ENCODE results near the gene PDE10A.

PDE10A gene

DNA sequence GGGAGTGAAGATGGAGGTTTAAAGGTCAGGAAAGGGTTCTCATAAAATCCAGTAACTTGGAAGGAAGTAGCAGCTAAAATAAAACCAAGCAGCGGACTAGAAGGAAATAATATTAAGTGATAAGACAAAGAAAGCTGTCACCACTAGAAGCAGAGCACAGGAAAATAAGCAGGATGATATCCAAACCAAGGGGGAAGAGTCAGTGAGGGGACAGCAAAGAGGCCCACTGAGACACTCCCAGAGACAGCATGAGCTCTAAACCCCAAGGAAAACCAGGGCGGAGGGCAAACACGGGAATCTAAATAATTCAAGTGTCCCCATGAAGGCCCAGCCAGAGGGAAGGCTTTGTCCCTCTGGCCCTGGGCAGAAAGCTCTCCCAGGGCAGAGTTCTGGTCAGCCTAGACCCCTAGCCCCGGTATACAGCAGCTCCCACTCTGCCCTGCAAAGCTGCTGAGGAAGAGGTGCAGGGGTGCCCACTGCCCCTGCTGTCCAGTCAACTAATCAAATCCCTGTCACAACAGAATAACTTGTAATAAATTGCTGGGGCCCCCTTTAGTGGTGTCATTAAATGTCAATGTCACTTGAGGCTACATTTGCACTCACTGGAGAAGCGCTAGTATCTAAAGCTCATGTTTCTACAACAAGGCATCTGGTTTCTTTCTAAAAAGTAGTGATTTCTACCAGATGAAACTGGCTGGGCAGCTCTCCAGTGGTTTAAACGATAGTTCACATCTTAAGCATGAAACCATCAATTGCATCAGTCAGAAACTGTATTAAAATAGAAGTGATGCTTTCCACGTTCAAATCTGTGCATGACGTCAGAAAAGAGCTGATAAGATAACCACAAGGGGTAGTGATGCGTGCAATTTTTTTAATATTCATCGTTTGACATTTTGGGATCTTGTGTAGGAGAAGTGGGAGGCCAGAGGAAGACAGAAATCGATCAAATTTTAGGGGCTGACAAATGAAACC is 13.6 kb downstream of the PDE10A start:
- Histone ChIP-seq H3K4me3 (ENCODE audit: low read length) (no peak overlapping the region), H3K36me3 (ENCODE audit: insufficient read depth, low read depth, low read length) (no peaks in the 10 kb centered on the region), H3K9ac (ENCODE audit: low read depth, low read length) (no peak overlapping the region), H3K9me3 (ENCODE audit: insufficient read depth, low read depth, low read length) (no peaks in the 10 kb centered on the region), H3K4me1 (ENCODE audit: insufficient read depth, low read length) (no peaks in the 10 kb centered on the region), H3K27me3 (ENCODE audit: insufficient read depth, low read length) (no peaks in the 10 kb centered on the region), H3K27ac (ENCODE audit: low read length) (no peak overlapping the region)

DNA sequence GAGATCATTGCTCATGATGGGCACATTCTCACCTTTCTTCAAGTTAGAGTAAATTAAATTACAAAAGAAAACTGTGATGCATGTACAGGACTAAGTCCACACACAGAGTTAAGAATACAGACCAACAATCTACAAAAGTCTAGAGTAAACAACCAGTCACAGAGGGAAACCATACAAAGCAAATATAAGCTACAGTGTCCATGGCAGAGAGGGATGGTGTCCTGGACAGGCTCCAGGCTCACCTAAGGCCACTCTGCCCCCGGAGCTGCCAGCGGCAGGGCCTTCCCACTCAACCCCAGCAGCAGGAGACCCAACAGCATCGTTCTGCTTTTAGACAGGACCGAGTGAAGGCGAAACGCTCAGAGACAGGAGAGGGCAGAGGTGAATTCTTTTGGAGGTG is 16.0 kb downstream of the PDE10A start:
- H3K4me1 ChIP-seq (ENCODE audit: insufficient read depth, low read length): no peaks in the 10 kb centered on the region
- H3K4me3 ChIP-seq (ENCODE audit: low read length): no peak overlapping the region
- no peaks in the 10 kb centered on the region for H3K9me3 ChIP-seq (ENCODE audit: insufficient read depth, low read depth, low read length)
- H3K9ac ChIP-seq (ENCODE audit: low read depth, low read length): no peak overlapping the region
- no peak overlapping the region for H3K27ac ChIP-seq (ENCODE audit: low read length)
- H3K27me3 ChIP-seq (ENCODE audit: insufficient read depth, low read length): no peaks in the 10 kb centered on the region
- no peaks in the 10 kb centered on the region for H3K36me3 ChIP-seq (ENCODE audit: insufficient read depth, low read depth, low read length)

DNA sequence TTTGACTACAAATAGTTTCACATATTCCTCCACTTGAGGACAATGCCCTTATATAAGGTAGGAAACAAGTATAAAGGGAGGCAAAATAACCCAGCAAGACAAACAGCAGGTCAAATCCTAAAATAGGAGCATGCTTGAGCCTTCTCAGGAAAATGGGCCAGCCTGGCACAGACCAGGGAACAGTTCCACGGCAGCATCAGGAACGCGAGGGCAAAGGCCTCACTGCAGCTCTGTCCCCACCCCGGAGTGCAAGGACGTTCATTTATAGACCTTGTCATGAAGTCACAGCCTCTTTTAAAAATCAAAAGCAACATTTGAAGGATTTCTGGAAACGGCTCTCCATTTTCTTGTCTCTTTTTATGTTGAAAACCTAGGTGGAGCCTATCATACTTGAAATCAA is 17.1 kb downstream of the PDE10A start:
- H3K36me3 ChIP-seq (ENCODE audit: insufficient read depth, low read depth, low read length): no peaks in the 10 kb centered on the region
- no peak overlapping the region for H3K9ac ChIP-seq (ENCODE audit: low read depth, low read length)
- H3K4me3 ChIP-seq (ENCODE audit: low read length): no peak overlapping the region
- no peaks in the 10 kb centered on the region for H3K9me3 ChIP-seq (ENCODE audit: insufficient read depth, low read depth, low read length)
- no peaks in the 10 kb centered on the region for H3K27me3 ChIP-seq (ENCODE audit: insufficient read depth, low read length)
- H3K4me1 ChIP-seq (ENCODE audit: insufficient read depth, low read length): no peaks in the 10 kb centered on the region
- no peak overlapping the region for H3K27ac ChIP-seq (ENCODE audit: low read length)

DNA sequence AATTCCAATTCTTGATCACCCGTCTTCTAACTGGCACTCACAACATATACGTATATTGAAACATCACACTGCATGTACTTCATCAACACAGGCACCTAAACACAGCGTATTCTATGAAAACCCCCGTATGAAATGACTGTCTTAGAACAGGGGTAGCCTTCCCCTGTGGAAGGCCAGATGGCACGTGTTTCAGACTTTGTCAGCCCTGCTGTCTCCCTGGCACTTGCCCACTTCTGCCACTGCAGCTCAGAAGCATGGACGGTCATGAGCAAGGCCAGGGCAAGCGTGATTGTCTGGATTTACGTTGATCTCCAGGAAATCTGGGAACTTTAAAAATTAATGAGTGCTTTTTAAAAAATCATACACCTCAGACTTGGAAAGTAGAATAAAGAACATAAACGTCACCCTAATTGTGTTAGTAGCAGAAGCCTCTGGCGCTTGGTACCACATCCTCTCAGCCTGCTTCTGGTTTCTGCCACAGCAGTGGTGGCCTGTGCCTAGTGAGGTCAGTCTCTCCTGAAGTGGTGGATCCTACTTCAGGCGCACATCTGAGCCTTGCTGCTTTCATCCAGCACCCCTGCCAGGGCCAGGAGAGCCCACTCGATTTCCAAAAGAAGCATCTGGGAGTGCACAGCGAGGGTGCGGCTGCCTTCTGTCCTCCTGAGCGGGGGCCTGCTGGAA is 18.3 kb downstream of the PDE10A start:
- Histone ChIP-seq H3K27me3 (ENCODE audit: insufficient read depth, low read length) (no peaks in the 10 kb centered on the region), H3K4me1 (ENCODE audit: insufficient read depth, low read length) (no peaks in the 10 kb centered on the region), H3K36me3 (ENCODE audit: insufficient read depth, low read depth, low read length) (no peaks in the 10 kb centered on the region), H3K9me3 (ENCODE audit: insufficient read depth, low read depth, low read length) (no peaks in the 10 kb centered on the region), H3K4me3 (ENCODE audit: low read length) (no peak overlapping the region), H3K9ac (ENCODE audit: low read depth, low read length) (no peak overlapping the region), H3K27ac (ENCODE audit: low read length) (no peak overlapping the region)

DNA sequence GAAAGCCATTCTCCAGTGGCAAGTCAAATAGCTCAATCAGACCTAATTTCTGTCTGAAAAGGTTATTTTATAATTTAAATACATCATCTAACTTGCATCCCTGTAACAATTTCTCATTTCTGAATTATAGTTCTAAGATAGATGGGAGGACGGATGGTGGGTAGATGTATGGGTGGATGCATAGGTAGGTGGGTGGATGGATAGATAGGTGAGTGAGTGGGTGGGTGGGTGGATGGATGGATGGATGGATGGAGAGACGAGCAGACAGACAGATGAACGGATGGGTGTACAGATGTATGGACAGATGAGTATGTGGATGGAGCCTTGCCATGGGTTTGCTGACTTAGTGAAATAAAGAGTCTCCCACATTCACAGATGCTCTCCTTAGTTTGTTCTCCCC is 20.0 kb downstream of the PDE10A start:
- H3K4me1 ChIP-seq (ENCODE audit: insufficient read depth, low read length): peaks cover 8% of the 10 kb centered on the region; the same call in 1 of the 2 replicates
- H3K27ac ChIP-seq (ENCODE audit: low read length): no peak overlapping the region
- no peak overlapping the region for H3K4me3 ChIP-seq (ENCODE audit: low read length)
- no peaks in the 10 kb centered on the region for H3K27me3 ChIP-seq (ENCODE audit: insufficient read depth, low read length)
- no peaks in the 10 kb centered on the region for H3K36me3 ChIP-seq (ENCODE audit: insufficient read depth, low read depth, low read length)
- no peak overlapping the region for H3K9ac ChIP-seq (ENCODE audit: low read depth, low read length)
- no peaks in the 10 kb centered on the region for H3K9me3 ChIP-seq (ENCODE audit: insufficient read depth, low read depth, low read length)

DNA sequence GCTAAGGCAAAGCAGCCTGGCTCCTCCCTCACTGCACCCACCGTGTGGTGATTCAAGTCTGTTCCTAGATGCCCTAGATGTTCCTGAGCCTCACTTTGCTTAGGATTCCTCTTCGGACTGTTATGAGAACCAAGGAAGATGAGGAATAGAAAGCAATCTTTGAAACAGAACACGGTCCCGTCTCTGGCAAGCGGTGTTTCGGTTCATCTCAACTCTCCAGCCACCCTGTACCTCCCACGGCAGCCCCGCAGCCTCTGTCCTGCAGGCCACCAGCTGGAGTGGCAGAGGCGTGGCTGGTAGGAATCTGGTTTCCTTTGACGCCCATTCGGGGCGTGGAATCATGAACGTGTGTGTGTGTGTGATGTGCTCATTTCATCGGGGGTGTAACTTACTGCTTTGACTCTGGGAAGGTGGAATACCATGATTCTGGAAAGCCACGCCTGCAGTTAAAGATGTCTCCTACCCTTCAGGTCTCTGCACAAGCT is 21.3 kb downstream of the PDE10A start:
- Histone ChIP-seq H3K4me1 (ENCODE audit: insufficient read depth, low read length) (peaks cover 21% of the 10 kb centered on the region), H3K27me3 (ENCODE audit: insufficient read depth, low read length) (no peaks in the 10 kb centered on the region), H3K4me3 (ENCODE audit: low read length) (no peak overlapping the region), H3K27ac (ENCODE audit: low read length) (no peak overlapping the region), H3K9ac (ENCODE audit: low read depth, low read length) (no peak overlapping the region), H3K9me3 (ENCODE audit: insufficient read depth, low read depth, low read length) (no peaks in the 10 kb centered on the region), H3K36me3 (ENCODE audit: insufficient read depth, low read depth, low read length) (no peaks in the 10 kb centered on the region)

DNA sequence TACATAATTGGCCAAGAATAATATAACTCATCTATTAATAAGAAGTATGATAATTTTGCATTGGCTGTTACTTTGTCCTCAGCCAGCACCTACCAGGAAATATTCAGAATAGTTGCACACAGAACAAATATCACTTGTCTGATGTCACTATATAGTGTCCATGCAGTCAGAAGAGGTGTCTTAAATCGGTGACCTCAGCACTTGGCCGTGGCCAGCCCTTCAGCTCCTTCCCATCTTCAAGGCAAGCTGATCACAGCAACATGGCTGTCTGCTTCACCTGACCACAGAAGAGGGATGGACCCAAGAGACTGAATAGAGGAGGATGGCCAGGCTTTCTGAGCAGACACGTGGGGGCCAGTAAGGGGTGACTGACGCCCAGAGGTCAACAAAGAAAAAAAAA is 22.2 kb downstream of the PDE10A start:
- H3K9ac ChIP-seq (ENCODE audit: low read depth, low read length): no peak overlapping the region
- H3K36me3 ChIP-seq (ENCODE audit: insufficient read depth, low read depth, low read length): no peaks in the 10 kb centered on the region
- no peak overlapping the region for H3K27ac ChIP-seq (ENCODE audit: low read length)
- no peak overlapping the region for H3K4me3 ChIP-seq (ENCODE audit: low read length)
- H3K4me1 ChIP-seq (ENCODE audit: insufficient read depth, low read length): peaks cover 30% of the 10 kb centered on the region
- H3K27me3 ChIP-seq (ENCODE audit: insufficient read depth, low read length): no peaks in the 10 kb centered on the region
- H3K9me3 ChIP-seq (ENCODE audit: insufficient read depth, low read depth, low read length): no peaks in the 10 kb centered on the region

DNA sequence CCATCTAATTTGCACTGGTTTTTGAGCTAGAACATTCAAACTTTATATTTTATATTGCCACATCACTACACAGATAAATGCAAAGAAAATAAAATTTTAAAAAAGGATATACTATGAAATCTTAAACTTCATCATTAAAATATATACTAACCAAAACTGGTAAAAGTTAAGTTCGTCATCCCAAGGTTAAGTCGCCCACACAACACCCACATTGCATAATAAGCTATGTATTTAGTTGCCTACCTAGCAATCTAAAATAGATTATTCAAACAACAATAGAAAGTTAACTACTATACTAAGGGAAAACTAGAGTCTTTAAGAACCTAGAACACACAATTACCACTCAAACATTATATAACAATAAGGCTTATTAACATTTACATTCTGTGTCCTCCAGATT is 24.5 kb downstream of the PDE10A start:
- no peaks in the 10 kb centered on the region for H3K36me3 ChIP-seq (ENCODE audit: insufficient read depth, low read depth, low read length)
- H3K9ac ChIP-seq (ENCODE audit: low read depth, low read length): no peak overlapping the region
- no peak overlapping the region for H3K4me3 ChIP-seq (ENCODE audit: low read length)
- H3K4me1 ChIP-seq (ENCODE audit: insufficient read depth, low read length): peaks cover 32% of the 10 kb centered on the region
- H3K9me3 ChIP-seq (ENCODE audit: insufficient read depth, low read depth, low read length): no peaks in the 10 kb centered on the region
- no peak overlapping the region for H3K27ac ChIP-seq (ENCODE audit: low read length)
- H3K27me3 ChIP-seq (ENCODE audit: insufficient read depth, low read length): no peaks in the 10 kb centered on the region

DNA sequence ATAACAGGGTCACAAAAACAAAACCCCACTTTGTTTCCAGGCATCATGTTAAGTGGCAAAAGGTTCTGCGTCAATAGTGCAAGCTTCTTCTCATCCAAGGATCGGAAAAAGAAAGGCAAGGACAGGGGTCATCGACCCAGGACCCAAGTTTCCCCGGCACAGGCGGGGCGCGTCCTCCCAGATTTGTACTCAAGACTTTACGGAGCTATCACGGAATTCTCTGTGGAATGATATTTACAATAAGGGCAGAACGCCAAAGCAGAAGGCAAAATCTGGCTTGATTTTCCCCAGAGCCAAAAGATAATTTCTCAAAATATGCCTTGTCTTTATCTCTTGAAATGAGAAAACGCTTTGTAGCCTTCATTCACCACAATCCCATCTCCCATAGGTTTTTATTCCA is 25.5 kb downstream of the PDE10A start:
- Histone ChIP-seq H3K36me3 (ENCODE audit: insufficient read depth, low read depth, low read length) (no peaks in the 10 kb centered on the region), H3K4me1 (ENCODE audit: insufficient read depth, low read length) (peaks cover 32% of the 10 kb centered on the region), H3K27ac (ENCODE audit: low read length) (no peak overlapping the region), H3K4me3 (ENCODE audit: low read length) (no peak overlapping the region), H3K9ac (ENCODE audit: low read depth, low read length) (no peak overlapping the region), H3K27me3 (ENCODE audit: insufficient read depth, low read length) (no peaks in the 10 kb centered on the region), H3K9me3 (ENCODE audit: insufficient read depth, low read depth, low read length) (no peaks in the 10 kb centered on the region)

DNA sequence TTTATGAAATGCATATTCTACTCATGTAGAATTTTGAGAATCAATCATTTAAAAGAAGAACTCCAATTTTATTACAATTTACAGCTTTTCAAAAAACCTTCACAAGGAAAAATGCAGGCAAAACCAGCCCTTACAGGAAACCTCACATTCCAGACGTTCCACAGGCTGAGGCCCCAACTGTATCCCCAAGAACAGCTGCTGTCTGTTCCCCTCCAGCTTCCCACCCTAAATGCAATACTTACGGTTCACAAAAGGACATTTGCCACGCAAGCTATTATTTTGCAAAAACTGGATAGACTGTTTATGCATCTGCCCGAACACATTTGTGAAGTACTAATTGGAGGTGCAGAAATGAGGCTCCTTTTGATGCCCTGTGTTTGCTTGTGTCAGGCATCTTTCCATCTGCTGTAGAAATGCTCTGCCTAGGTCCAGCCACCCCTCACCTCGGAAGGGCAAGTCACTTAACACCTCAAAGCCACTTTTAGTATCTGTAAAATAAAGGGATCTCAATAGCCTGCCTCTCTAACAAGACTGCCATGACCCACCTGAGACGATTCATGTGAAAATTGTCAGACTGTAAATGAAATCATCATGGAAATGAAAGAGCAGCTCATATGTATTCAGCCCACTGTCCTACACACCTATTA is 26.5 kb downstream of the PDE10A start:
- Histone ChIP-seq H3K9me3 (ENCODE audit: insufficient read depth, low read depth, low read length) (no peaks in the 10 kb centered on the region), H3K27me3 (ENCODE audit: insufficient read depth, low read length) (no peaks in the 10 kb centered on the region), H3K4me3 (ENCODE audit: low read length) (peak overlapping the region; percentile 57; the same call in 1 of the 2 replicates)

DNA sequence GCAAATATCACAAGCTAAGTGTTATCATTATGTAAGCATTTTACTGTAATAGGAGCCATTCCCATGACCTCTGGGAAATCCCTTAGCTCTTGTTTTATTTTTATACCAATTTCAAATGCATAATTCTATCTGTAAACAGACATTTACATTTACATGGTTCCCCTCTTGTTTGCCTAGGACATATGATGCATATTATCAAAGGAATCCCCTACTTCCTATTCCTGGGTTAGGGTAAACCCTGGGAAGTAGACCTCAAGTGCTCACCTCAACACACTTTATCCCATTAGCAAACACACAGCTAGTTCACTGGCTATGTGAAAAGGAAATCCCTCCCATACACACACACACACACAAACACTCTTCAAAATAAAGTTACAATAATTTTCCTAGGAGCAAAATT is 27.1 kb downstream of the PDE10A start:
- no peak overlapping the region for H3K27ac ChIP-seq (ENCODE audit: low read length)

More for the DNA sequence above, 26.5 kb downstream of the PDE10A start:
- Histone ChIP-seq H3K9ac (ENCODE audit: low read depth, low read length) (peak overlapping the region; percentile 5; the same call in 1 of the 2 replicates), H3K27ac (ENCODE audit: low read length) (no peak overlapping the region), H3K4me1 (ENCODE audit: insufficient read depth, low read length) (peaks cover 32% of the 10 kb centered on the region), H3K36me3 (ENCODE audit: insufficient read depth, low read depth, low read length) (no peaks in the 10 kb centered on the region)

More for the DNA sequence above, 27.1 kb downstream of the PDE10A start:
- Histone ChIP-seq H3K27me3 (ENCODE audit: insufficient read depth, low read length) (no peaks in the 10 kb centered on the region), H3K9me3 (ENCODE audit: insufficient read depth, low read depth, low read length) (no peaks in the 10 kb centered on the region), H3K9ac (ENCODE audit: low read depth, low read length) (peak overlapping the region; percentile 5; the same call in 1 of the 2 replicates), H3K4me1 (ENCODE audit: insufficient read depth, low read length) (peaks cover 32% of the 10 kb centered on the region), H3K36me3 (ENCODE audit: insufficient read depth, low read depth, low read length) (no peaks in the 10 kb centered on the region), H3K4me3 (ENCODE audit: low read length) (peak overlapping the region; percentile 57; the same call in 1 of the 2 replicates)

Measured in iPS-20b (cell line).